Right lobe of liver (tissue), 6 donors: ENCODE data around the gene CST9. TPM values are rescaled to one million over a fixed set of nuclear protein-coding genes. Genes with fewer than 3 reads are reported as not detected.

Experiments used
- ATAC-seq, 4 donors: fragments of 200-7000 bp; cut with Tn5 transposase; one replicate each; pipeline ENCODE4 v1.9.1; 2020; ENCODE audit warnings: mild to moderate bottlenecking in 4 of 4, moderate library complexity in 4 of 4
- DNase-seq, 3 donors: peaks; one replicate each; pipeline ENCODE4 v3.0.0-alpha.2; 2020
- H3K27ac ChIP-seq, 3 donors: fragments of 200-600 bp; one replicate each; pipeline ENCODE4 v1.8.0; 2022
- H3K27me3 ChIP-seq, 2 donors: fragments of 200-600 bp; one replicate each; pipeline ENCODE4 v1.8.0; 2022
- H3K36me3 ChIP-seq, 4 donors: fragments of 200-600 bp; sonication (generic) in 1 of 4; one replicate each; pipeline versions ENCODE4 v1.5.1 to v1.8.0; 2017 to 2022; ENCODE audit warnings: control low read depth in 1 of 4
- H3K4me1 ChIP-seq, 4 donors: fragments of 200-600 bp; sonication (generic) in 1 of 4; one replicate each; pipeline versions ENCODE4 v1.5.1 to v1.8.0; 2017 to 2022; ENCODE audit warnings: control low read depth in 1 of 4
- H3K4me3 ChIP-seq, 3 donors: fragments of 200-600 bp; one replicate each; pipeline ENCODE4 v1.8.0; 2022
- H3K9me3 ChIP-seq, 4 donors: fragments of 200-600 bp; sonication (generic) in 1 of 4; one replicate each; pipeline versions ENCODE4 v1.5.1 to v1.8.0; 2017 to 2022; ENCODE audit warnings: control low read depth in 1 of 4
- POLR2A ChIP-seq: fragments of 450-650 bp; IDR thresholded peaks from one replicate; pipeline ENCODE4 v1.6.1; 2017; ENCODE audit warnings: antibody characterized with exemption, mild to moderate bottlenecking
- WGBS: methylation state at CpG from one replicate; pipeline ENCODE4 v1.1.6; 2018; ENCODE audit warnings: low coverage, low lambda C conversion rate; ENCODE audit not compliant: insufficient coverage; ENCODE audit errors: missing lambda C conversion rate; 5-methylcytosine and 5-hydroxymethylcytosine counted together
- intact Hi-C, 2 donors: fragments of 100-400 bp; cut with DNase I; formaldehyde crosslinking; loops; one replicate each; pipeline versions ENCODE4 v1.11.2 to v1.14.1; 2022
- total RNA-seq, 6 experiments: library from RNA; depleted of rRNA in 2 of 6; stranded (reverse); fragments of >200 nt in 2 of 6; fragmentation: NEBNext Ultra II Directional in 3 of 6; extraction: Animal tissue kit (Norgen Biotek cat#: 25700) in 3 of 6; gene quantifications; one replicate each; pipeline versions ENCODE4 v1.1.0 to v1.2.4, GENCODE V29; 2016 to 2023
- TF ChIP-seq, protein P1 (sequence below), 4 donors: fragments of 200-600 bp in 3 of 4; fragments of 450-650 bp in 1 of 4; IDR thresholded peaks; one replicate each; pipeline versions ENCODE4 v1.5.1 to v1.8.0; 2016 to 2022; ENCODE audit warnings: antibody characterized with exemption in 4 of 4, mild to moderate bottlenecking in 2 of 4
- donor health status: DM: no; HTN: yes; CAD: no.
- donor health status: DM: no; HTN: no; CAD: no.
- donor health status: DM: no; HTN: no; CAD: no.
- donor health status: DM: no; HTN: yes; CAD: no.
- donor health status: DM: no; HTN: yes; CAD: no.

CST9 gene
- total RNA-seq, 6 experiments from 2014 or later, result not detected

DNA sequence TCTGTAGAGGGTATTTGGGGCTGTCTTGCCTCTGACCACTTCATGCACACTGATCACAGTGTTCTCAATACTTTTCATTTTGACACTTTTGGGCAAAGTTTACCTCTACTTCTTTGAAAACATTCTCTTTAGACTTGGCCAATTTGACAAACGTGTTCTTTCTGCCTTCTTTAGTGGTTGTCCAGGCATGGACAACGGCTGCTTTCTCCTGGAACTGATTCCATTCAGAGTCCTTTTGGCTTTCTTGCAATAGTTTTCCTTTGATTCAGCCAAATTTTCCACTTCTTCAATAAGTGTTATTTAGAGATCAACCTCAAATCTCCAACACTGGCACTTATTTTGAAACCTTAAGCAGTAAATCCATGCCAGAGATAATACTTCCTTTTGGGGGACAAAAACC lies 6.7 kb upstream of the CST9 start:
- H3K27ac ChIP-seq, result no peak overlapping the region
- H3K9me3 ChIP-seq, result no peaks in the 10 kb centered on the region
- DNase-seq (no peak), ATAC-seq (no peak)
- H3K27me3 ChIP-seq, result no peaks in the 10 kb centered on the region
- H3K4me3 ChIP-seq, result no peak overlapping the region
- intact Hi-C loops, result no loop called here
- no peaks in the 10 kb centered on the region for H3K4me1 ChIP-seq
- TF ChIP-seq, protein P1, sequence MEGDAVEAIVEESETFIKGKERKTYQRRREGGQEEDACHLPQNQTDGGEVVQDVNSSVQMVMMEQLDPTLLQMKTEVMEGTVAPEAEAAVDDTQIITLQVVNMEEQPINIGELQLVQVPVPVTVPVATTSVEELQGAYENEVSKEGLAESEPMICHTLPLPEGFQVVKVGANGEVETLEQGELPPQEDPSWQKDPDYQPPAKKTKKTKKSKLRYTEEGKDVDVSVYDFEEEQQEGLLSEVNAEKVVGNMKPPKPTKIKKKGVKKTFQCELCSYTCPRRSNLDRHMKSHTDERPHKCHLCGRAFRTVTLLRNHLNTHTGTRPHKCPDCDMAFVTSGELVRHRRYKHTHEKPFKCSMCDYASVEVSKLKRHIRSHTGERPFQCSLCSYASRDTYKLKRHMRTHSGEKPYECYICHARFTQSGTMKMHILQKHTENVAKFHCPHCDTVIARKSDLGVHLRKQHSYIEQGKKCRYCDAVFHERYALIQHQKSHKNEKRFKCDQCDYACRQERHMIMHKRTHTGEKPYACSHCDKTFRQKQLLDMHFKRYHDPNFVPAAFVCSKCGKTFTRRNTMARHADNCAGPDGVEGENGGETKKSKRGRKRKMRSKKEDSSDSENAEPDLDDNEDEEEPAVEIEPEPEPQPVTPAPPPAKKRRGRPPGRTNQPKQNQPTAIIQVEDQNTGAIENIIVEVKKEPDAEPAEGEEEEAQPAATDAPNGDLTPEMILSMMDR (IDR thresholded peaks at IDR 0.05), result no peak
- TF ChIP-seq POLR2A, result no peak
- no peaks in the 10 kb centered on the region for H3K36me3 ChIP-seq
- WGBS, result 56% methylated on average over 2 of the region's 2 CpGs

DNA sequence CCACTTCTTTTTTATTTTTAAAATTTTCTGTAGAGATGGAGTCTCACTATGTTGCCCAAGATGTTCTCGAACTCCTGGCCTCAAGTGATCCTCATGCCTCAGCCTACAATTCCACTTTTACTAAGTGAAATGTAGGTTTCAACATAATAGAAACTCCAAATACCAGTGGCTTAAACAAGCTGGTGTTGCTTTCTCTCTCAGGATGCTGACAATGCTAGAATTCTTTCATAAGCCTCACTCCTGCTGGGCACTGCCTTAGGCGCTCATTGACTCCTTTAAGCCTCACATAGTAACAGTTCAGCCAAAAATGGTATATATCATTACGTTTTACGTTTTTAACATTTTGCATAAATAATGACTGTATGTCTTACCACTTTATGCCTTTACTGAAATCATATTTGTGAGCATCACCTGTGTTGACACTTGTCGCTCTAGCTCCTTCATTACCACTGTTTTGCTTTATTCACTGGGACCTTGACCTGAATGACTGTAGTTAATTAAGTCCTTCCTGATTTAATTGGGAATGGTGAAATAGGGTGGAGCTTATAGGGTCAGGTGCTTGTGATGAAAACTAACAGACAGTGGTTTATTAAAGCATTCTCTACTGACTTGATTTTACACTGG lies 3.9 kb upstream of the CST9 start:
- H3K27me3 ChIP-seq, result no peaks in the 10 kb centered on the region
- ATAC-seq, result no peak
- 83% methylated on average over 5 of the region's 5 CpGs for WGBS

DNA sequence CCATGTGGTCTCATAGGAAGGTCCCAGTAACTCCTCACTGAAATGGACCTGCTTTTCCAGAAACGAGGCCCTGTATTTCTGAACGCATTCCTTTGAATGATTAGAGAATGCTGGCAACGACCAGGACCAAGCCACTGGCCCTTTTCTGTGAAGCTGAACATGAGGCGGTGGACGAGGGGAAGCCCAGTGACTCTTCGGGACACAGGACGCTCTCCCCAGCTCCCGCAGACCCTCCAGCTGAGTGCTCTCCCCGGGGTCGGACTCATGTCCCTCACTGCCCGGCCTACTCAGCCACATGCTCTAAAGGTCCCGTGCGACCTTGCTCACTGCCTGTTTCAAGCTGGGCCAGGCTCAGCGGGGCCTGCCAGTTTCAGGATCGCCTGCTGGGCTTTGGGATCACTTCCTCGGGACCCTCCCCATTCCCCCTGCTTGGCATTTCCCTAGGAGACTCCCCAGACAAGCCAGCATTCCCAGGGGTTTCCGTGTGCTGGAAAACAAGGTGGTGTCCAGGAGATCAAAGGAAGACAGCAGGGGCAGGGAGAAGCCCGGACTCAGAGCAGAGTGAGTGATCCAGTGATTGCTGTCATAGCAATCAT lies 2.6 kb upstream of the CST9 start:
- H3K9me3 ChIP-seq, result no peaks in the 10 kb centered on the region
- no peaks in the 10 kb centered on the region for H3K36me3 ChIP-seq
- no peak overlapping the region for H3K4me3 ChIP-seq
- ATAC-seq (no peak), DNase-seq (no peak)
- H3K27me3 ChIP-seq, result no peaks in the 10 kb centered on the region
- 60% methylated on average over 8 of the region's 18 CpGs for WGBS
- no peak for TF ChIP-seq POLR2A
- TF ChIP-seq, protein P1 (IDR thresholded peaks at IDR 0.05), result no peak
- intact Hi-C loops, result loop anchor here (10.0 kb wide), 2 partner anchors 164 to 264 kb away; no protein-coding TSS in a partner anchor
- no peaks in the 10 kb centered on the region for H3K4me1 ChIP-seq
- H3K27ac ChIP-seq, result no peak overlapping the region

More for the DNA sequence above, 3.9 kb upstream of the CST9 start:
- Histone ChIP-seq H3K4me3 (no peak overlapping the region), H3K27ac (no peak overlapping the region), H3K36me3 (no peaks in the 10 kb centered on the region), H3K9me3 (no peaks in the 10 kb centered on the region), H3K4me1 (no peaks in the 10 kb centered on the region)
- intact Hi-C loops, result loop anchor here (10.0 kb wide), 2 partner anchors 165 to 265 kb away; no protein-coding TSS in a partner anchor
- DNase-seq, result no peak
- TF ChIP-seq, protein P1 (IDR thresholded peaks at IDR 0.05), result no peak
- TF ChIP-seq POLR2A, result no peak

DNA sequence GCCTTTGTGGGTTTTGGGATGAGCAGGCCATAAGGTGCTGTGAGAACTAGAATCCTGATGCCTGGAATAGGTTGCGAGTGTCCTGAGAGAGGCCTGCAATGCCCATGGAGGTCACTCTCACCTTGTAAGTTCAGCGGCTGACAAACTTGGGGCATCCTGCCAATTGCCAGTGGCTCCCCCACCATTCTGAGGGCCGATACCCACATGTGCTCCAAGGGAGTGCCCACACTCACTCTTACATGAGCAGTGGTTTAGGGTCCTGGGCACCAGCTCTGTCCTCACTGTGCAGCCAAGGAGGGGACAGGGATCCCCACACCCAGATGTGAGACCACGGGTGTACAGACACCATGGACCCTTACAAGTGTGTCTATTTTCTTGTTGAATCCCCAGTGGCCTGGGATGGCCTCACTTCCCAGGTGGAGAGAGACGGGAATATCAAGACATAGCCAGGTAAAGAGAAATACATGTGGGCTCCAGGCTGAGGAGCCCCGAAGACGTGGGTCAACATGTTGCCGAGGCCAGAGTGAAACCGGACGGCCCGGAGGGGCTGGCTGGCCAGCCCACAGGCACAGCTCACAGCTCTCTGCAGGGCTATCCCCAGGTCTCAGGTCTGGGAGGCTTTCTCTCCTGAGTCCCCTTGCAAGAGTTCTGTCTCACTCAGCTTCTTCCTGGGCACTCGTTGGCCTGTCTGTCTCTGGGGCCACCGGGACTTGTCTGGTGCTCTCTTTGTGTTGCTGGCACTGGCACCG lies 2.0 kb upstream of the CST9 start:
- Histone ChIP-seq H3K9me3 (no peaks in the 10 kb centered on the region), H3K27ac (no peak overlapping the region), H3K27me3 (no peaks in the 10 kb centered on the region), H3K4me1 (no peaks in the 10 kb centered on the region), H3K4me3 (no peak overlapping the region), H3K36me3 (no peaks in the 10 kb centered on the region)
- no peak for DNase-seq
- ATAC-seq, result no peak
- TF ChIP-seq, protein P1 (IDR thresholded peaks at IDR 0.05), result no peak
- TF ChIP-seq POLR2A, result no peak
- intact Hi-C loops, result loop anchor here (10.0 kb wide), 2 partner anchors 163 to 263 kb away; no protein-coding TSS in a partner anchor
- WGBS, result 90% methylated on average over 2 of the region's 14 CpGs
